ENCODE measurements around the gene FCAR. TPM values are rescaled to one million over a fixed set of nuclear protein-coding genes. Genes with fewer than 3 reads are reported as not detected.
"Not testable (repeated sequence)": the region's sequence is repeated elsewhere in the genome, so short reads cannot be mapped to it uniquely, and the experiment has no call there.

The FCAR gene
- total and polyA plus RNA-seq, 4 donors = 0.39 to 2.4 (median 2.2) TPM; not detected in 1

- TF ChIP-seq, protein P1, sequence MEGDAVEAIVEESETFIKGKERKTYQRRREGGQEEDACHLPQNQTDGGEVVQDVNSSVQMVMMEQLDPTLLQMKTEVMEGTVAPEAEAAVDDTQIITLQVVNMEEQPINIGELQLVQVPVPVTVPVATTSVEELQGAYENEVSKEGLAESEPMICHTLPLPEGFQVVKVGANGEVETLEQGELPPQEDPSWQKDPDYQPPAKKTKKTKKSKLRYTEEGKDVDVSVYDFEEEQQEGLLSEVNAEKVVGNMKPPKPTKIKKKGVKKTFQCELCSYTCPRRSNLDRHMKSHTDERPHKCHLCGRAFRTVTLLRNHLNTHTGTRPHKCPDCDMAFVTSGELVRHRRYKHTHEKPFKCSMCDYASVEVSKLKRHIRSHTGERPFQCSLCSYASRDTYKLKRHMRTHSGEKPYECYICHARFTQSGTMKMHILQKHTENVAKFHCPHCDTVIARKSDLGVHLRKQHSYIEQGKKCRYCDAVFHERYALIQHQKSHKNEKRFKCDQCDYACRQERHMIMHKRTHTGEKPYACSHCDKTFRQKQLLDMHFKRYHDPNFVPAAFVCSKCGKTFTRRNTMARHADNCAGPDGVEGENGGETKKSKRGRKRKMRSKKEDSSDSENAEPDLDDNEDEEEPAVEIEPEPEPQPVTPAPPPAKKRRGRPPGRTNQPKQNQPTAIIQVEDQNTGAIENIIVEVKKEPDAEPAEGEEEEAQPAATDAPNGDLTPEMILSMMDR (IDR thresholded peaks at IDR 0.05; ENCODE audit: low read depth, low read length, missing input control) = no peak
- TF ChIP-seq RAD21 (IDR thresholded peaks at IDR 0.05) = no peak
- TF ChIP-seq HNF4A (conservative IDR thresholded peaks at IDR 0.05) = no peak
- no peak for TF ChIP-seq YY1 (IDR thresholded peaks at IDR 0.05)
- TF ChIP-seq MAX (IDR thresholded peaks at IDR 0.05) = no peak
- no peak for TF ChIP-seq TAF1 (conservative IDR thresholded peaks at IDR 0.05)
Measured at GRCh38 chr19:54938906-54939305, 64.9 kb downstream of the FCAR start (continued).

- WGBS = 81% methylated on average over 15 of the region's 28 CpGs
- not testable (repeated sequence) for DNase-seq (ENCODE audit: low spot score); H3K9ac ChIP-seq (ENCODE audit: low read depth in 1 of 2, low read length in 2 of 2); H3K4me3 ChIP-seq (ENCODE audit: low read depth in 1 of 3, low read length in 3 of 3); H3K27ac ChIP-seq (ENCODE audit: low read depth in 1 of 2, low read length in 2 of 2); H3K9me3 ChIP-seq (ENCODE audit: control insufficient read depth in 4 of 4, low read length in 3 of 4); H3K27me3 ChIP-seq (ENCODE audit: control insufficient read depth in 4 of 4, insufficient read depth in 4 of 4, low read length in 3 of 4); H3K36me3 ChIP-seq (ENCODE audit: control insufficient read depth in 4 of 4, insufficient read depth in 3 of 4, low read depth in 1 of 4, low read length in 3 of 4); H3K4me1 ChIP-seq (ENCODE audit: control insufficient read depth in 4 of 4, insufficient read depth in 4 of 4, low read length in 3 of 4)
Measured at GRCh38 chr19:54939538-54939937, 65.5 kb downstream of the FCAR start.

Small RNA genes lying within 50 kb of the gene (small RNA-seq; reads per million reads assigned to genes)
- gene RNU6-222P = not detected

Other genes with a start within 250 kb of the FCAR start
- 10 to 100 TPM in 1 of 2 donors, 1 to 10 TPM in 1; 5.1 to 10.6 TPM for gene LILRB1, start 243.8 kb upstream of the FCAR start, total RNA-seq
- 1 to 10 TPM; 1.3 to 4.6 TPM for gene LILRB1, start 243.8 kb upstream of the FCAR start, polyA plus RNA-seq
- 1 to 10 TPM; 2.6 to 5.0 TPM for gene LILRB4, start 211.2 kb upstream of the FCAR start, total RNA-seq
- 1 to 10 TPM; 1.9 to 4.2 TPM for gene LILRB4, start 211.2 kb upstream of the FCAR start, polyA plus RNA-seq
- under 1 TPM in 1 of 2 donors, not detected in 1; 0.05 TPM for gene KIR3DL3, start 149.8 kb upstream of the FCAR start, total RNA-seq
- gene KIR3DL3, start 149.8 kb upstream of the FCAR start, polyA plus RNA-seq = not detected
- not detected for gene KIR2DL3, start 135.7 kb upstream of the FCAR start, total RNA-seq
- gene KIR2DL3, start 135.7 kb upstream of the FCAR start, polyA plus RNA-seq = under 1 TPM in 1 of 2 donors, not detected in 1; 0.03 TPM
- gene KIR2DL1, start 104.4 kb upstream of the FCAR start, total RNA-seq = under 1 TPM in 1 of 2 donors, not detected in 1; 0.17 TPM
- gene KIR2DL1, start 104.4 kb upstream of the FCAR start, polyA plus RNA-seq = under 1 TPM in 1 of 2 donors, not detected in 1; 0.05 TPM
- under 1 TPM in 1 of 2 donors, not detected in 1; 0.25 TPM for gene KIR2DL4, start 70.6 kb upstream of the FCAR start, total RNA-seq
- gene KIR2DL4, start 70.6 kb upstream of the FCAR start, polyA plus RNA-seq = under 1 TPM in 1 of 2 donors, not detected in 1; 0.10 TPM
- gene KIR3DL1, start 57.8 kb upstream of the FCAR start, total RNA-seq = under 1 TPM in 1 of 2 donors, not detected in 1; 0.08 TPM
- under 1 TPM in 1 of 2 donors, not detected in 1; 0.07 TPM for gene KIR3DL1, start 57.8 kb upstream of the FCAR start, polyA plus RNA-seq
- not detected for gene KIR2DS4, start 41.6 kb upstream of the FCAR start, total RNA-seq
- under 1 TPM in 1 of 2 donors, not detected in 1; 0.08 TPM for gene KIR2DS4, start 41.6 kb upstream of the FCAR start, polyA plus RNA-seq
- under 1 TPM in 1 of 2 donors, not detected in 1; 0.08 TPM for gene KIR3DL2, start 23.8 kb upstream of the FCAR start, total RNA-seq
- not detected for gene KIR3DL2, start 23.8 kb upstream of the FCAR start, polyA plus RNA-seq
- gene NCR1, start 31.9 kb downstream of the FCAR start, total RNA-seq = 1 to 10 TPM; 1.2 to 1.8 TPM
- under 1 TPM; 0.37 to 0.60 TPM for gene NCR1, start 31.9 kb downstream of the FCAR start, polyA plus RNA-seq
- gene NLRP7, start 73.3 kb downstream of the FCAR start, total RNA-seq = not detected
- not detected for gene NLRP7, start 73.3 kb downstream of the FCAR start, polyA plus RNA-seq
- 1 to 10 TPM in 1 of 2 donors, under 1 TPM in 1; 0.59 to 2.2 TPM for gene NLRP2, start 92.1 kb downstream of the FCAR start, total RNA-seq
- gene NLRP2, start 92.1 kb downstream of the FCAR start, polyA plus RNA-seq = under 1 TPM; 0.18 to 0.32 TPM
- 1 to 10 TPM in 1 of 2 donors, under 1 TPM in 1; 0.17 to 1.4 TPM for gene GP6, start 164.0 kb downstream of the FCAR start, total RNA-seq
- gene GP6, start 164.0 kb downstream of the FCAR start, polyA plus RNA-seq = under 1 TPM; 0.13 to 0.16 TPM
- 10 to 100 TPM in 1 of 2 donors, 1 to 10 TPM in 1; 8.9 to 11.7 TPM for gene RDH13, start 188.9 kb downstream of the FCAR start, total RNA-seq
- 10 to 100 TPM in 1 of 2 donors, 1 to 10 TPM in 1; 9.0 to 10.1 TPM for gene RDH13, start 188.9 kb downstream of the FCAR start, polyA plus RNA-seq
- 1 to 10 TPM in 1 of 2 donors, under 1 TPM in 1; 0.65 to 1.5 TPM for gene EPS8L1, start 201.6 kb downstream of the FCAR start, total RNA-seq
- 1 to 10 TPM in 1 of 2 donors, under 1 TPM in 1; 0.40 to 1.1 TPM for gene EPS8L1, start 201.6 kb downstream of the FCAR start, polyA plus RNA-seq
- gene PPP1R12C, start 243.4 kb downstream of the FCAR start, total RNA-seq = 10 to 100 TPM; 20.3 to 29.5 TPM
- gene PPP1R12C, start 243.4 kb downstream of the FCAR start, polyA plus RNA-seq = 10 to 100 TPM in 1 of 2 donors, 1 to 10 TPM in 1; 7.4 to 35.8 TPM